CD1c-positive myeloid dendritic cell (primary cell): Measurements from ENCODE around the gene APLP2.
"Not testable (repeated sequence)": the region's sequence is repeated elsewhere in the genome, so short reads cannot be mapped to it uniquely, and the experiment has no call there.

ENCODE experiments used
- DNase-seq: peaks from one replicate; pipeline ENCODE4 v3.0.0-alpha.2; 2016; ENCODE audit errors: extremely low spot score

The APLP2 gene

DNA sequence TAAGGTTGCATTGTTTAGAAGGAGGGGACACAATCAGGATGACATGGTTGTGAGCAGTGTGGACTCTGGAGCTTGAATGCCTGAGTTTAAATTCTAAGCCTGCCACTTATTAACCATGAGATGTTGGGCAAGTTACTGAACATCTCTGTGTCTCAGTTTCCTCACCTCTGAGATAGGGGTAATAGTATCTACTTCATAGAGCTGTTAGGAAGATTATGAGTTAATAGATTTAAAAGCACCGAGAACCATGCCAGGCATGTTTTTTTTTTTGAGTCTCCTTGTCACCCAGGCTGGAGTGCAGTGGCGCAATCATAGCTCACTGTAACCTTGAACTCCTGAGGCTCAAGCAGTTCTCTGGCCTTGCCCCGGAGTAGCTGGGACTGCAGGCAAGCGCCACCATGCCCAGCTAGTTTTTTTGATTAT, 123.2 kb downstream of the APLP2 start:
- DNase-seq, result no peak

DNA sequence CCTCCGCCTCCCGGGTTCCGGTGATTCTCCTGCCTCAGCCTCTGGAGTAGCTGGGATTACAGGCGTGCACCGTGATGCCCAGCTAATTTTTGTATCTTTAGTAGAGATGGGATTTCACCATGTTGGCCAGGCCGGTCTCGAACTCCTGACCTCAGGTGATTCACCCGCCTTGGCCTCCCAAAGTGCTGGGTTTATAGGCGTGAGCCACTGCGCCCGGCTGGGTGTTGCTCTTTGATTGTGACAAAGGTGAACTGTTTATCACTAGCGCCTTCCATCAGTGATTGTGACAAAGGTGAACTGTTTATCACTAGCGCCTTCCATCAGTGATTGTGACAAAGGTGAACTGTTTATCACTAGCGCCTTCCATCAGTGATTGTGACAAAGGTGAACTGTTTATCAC, 123.9 kb downstream of the APLP2 start:
- not testable (repeated sequence) for DNase-seq
